ENCODE results near the gene C12orf56.
"Not testable (repeated sequence)": the region's sequence is repeated elsewhere in the genome, so short reads cannot be mapped to it uniquely, and the experiment has no call there.

C12orf56 gene

GRCh38 chr12:64217643-64218042 is 172.9 kb downstream of the C12orf56 start:
- H3K9me3 ChIP-seq (ENCODE audit: control extremely low read depth in 1 of 5, control insufficient read depth in 4 of 5, insufficient read depth in 2 of 5, low read depth in 1 of 5, low read length in 4 of 5); DNase-seq; POLR2A ChIA-PET; H3K27me3 ChIP-seq (replicated peaks in 2 of 5; ENCODE audit: control insufficient read depth in 4 of 5, insufficient read depth in 5 of 5, low read length in 4 of 5): not testable (repeated sequence)
- H3K36me3 ChIP-seq (ENCODE audit: control insufficient read depth in 4 of 4, insufficient read depth in 4 of 4, low read length in 3 of 4), result peaks cover 5 to 23% (median 15%) of the 10 kb centered on the region in 4 experiments
- 98% methylated on average over 6 of the region's 7 CpGs for WGBS (ENCODE audit: insufficient coverage)
- CTCF ChIA-PET, result interaction anchor here (1.6 to 1.7 kb wide), 2 partner anchors 36 to 38 kb away, joined by 3 to 4 read pairs; no protein-coding TSS in a partner anchor
- H3K27ac ChIP-seq (ENCODE audit: insufficient read depth in 1 of 2, low read depth in 1 of 2, low read length in 2 of 2, poor library complexity in 1 of 2, severe bottlenecking in 2 of 2), result peak overlapping the region in 1 of 2 experiments; percentile 81
- H3K4me1 ChIP-seq (ENCODE audit: control extremely low read depth in 1 of 4, control insufficient read depth in 4 of 4, insufficient read depth in 4 of 4, low read length in 3 of 4), result peaks cover 11 to 45% (median 17%) of the 10 kb centered on the region in 4 experiments
- H3K4me3 ChIP-seq (ENCODE audit: control insufficient read depth in 1 of 7, extremely low read depth in 1 of 7, insufficient read depth in 4 of 7, low read depth in 2 of 7, low read length in 6 of 7), result peak overlapping the region in 1 of 7 experiments; percentile 42

- CTCF ChIA-PET, result no interaction called here
- POLR2A ChIA-PET, result interaction anchor here (0.6 kb wide), 1 partner anchor 12 kb away, joined by 3 read pairs; no protein-coding TSS in a partner anchor
- no peak overlapping the region for H3K4me3 ChIP-seq (ENCODE audit: control insufficient read depth in 1 of 7, extremely low read depth in 1 of 7, insufficient read depth in 4 of 7, low read depth in 2 of 7, low read length in 6 of 7)
- H3K27me3 ChIP-seq (replicated peaks in 2 of 5; ENCODE audit: control insufficient read depth in 4 of 5, insufficient read depth in 5 of 5, low read length in 4 of 5), result no peaks in the 10 kb centered on the region
- H3K4me1 ChIP-seq (ENCODE audit: control extremely low read depth in 1 of 4, control insufficient read depth in 4 of 4, insufficient read depth in 4 of 4, low read length in 3 of 4), result peaks cover 7 to 41% (median 13%) of the 10 kb centered on the region in 4 experiments
- H3K9me3 ChIP-seq (ENCODE audit: control extremely low read depth in 1 of 5, control insufficient read depth in 4 of 5, insufficient read depth in 2 of 5, low read depth in 1 of 5, low read length in 4 of 5), result peaks cover 0 to 3% (median 0%) of the 10 kb centered on the region in 5 experiments
- no peak overlapping the region for H3K27ac ChIP-seq (ENCODE audit: insufficient read depth in 1 of 2, low read depth in 1 of 2, low read length in 2 of 2, poor library complexity in 1 of 2, severe bottlenecking in 2 of 2)
- DNase-seq, result no peak
- H3K36me3 ChIP-seq (ENCODE audit: control insufficient read depth in 4 of 4, insufficient read depth in 4 of 4, low read length in 3 of 4), result peaks cover 10 to 34% (median 22%) of the 10 kb centered on the region in 4 experiments
These were observed 174.3 kb downstream of the C12orf56 start for GRCh38 chr12:64216239-64216638.
